Heart left ventricle (tissue), 16 donors: ENCODE data around the gene CTBP1. TPM values are rescaled to one million over a fixed set of nuclear protein-coding genes. Genes with fewer than 3 reads are reported as not detected.

ENCODE experiments used
- ATAC-seq, 4 donors: fragments of 200-7000 bp; cut with Tn5 transposase; one replicate each; pipeline ENCODE4 v1.9.1; 2020 to 2022; ENCODE audit warnings: moderate library complexity in 4 of 4, mild to moderate bottlenecking in 3 of 4, moderate number of reproducible peaks in 1 of 4
- DNase-seq, 5 donors: peaks; one replicate each; pipeline ENCODE4 v3.0.0-alpha.2; 2020
- H3K27ac ChIP-seq, 12 donors: fragments of 200-600 bp; sonication (generic) in 4 of 12; one replicate each; pipeline versions ENCODE4 v1.5.0 to v1.8.0; 2016 to 2022; ENCODE audit warnings: mild to moderate bottlenecking in 2 of 12
- H3K27me3 ChIP-seq, 9 donors: fragments of 200-600 bp; sonication (generic) in 2 of 9; one replicate each; pipeline versions ENCODE4 v1.5.1 to v1.8.0; 2016 to 2022; ENCODE audit warnings: mild to moderate bottlenecking in 3 of 9
- H3K36me3 ChIP-seq, 9 donors: fragments of 200-600 bp; sonication (generic) in 2 of 9; one replicate each; pipeline versions ENCODE4 v1.5.0 to v1.8.0; 2018 to 2022; ENCODE audit warnings: mild to moderate bottlenecking in 2 of 9
- H3K4me1 ChIP-seq, 12 donors: fragments of 200-600 bp; sonication (generic) in 4 of 12; one replicate each; pipeline versions ENCODE4 v1.5.0 to v1.8.0; 2016 to 2022; ENCODE audit warnings: mild to moderate bottlenecking in 3 of 12
- H3K4me3 ChIP-seq, 12 donors: fragments of 200-600 bp; sonication (generic) in 4 of 12; one replicate each; pipeline versions ENCODE4 v1.5.0 to v1.8.0; 2017 to 2022; ENCODE audit warnings: mild to moderate bottlenecking in 9 of 12, moderate library complexity in 4 of 12
- H3K9me3 ChIP-seq, 12 donors: fragments of 200-600 bp; sonication (generic) in 4 of 12; one replicate each; pipeline versions ENCODE4 v1.5.0 to v1.8.0; 2016 to 2022; ENCODE audit warnings: mild to moderate bottlenecking in 1 of 12
- POLR2A ChIP-seq, 2 donors: fragments of 450-650 bp; IDR thresholded peaks; one replicate each; pipeline ENCODE4 v1.6.1; 2017; ENCODE audit warnings: antibody characterized with exemption in 2 of 2, mild to moderate bottlenecking in 2 of 2, moderate library complexity in 2 of 2
- WGBS, 4 donors: extraction: QIAGEN DNeasy Blood & Tissue Kit in 2 of 4; methylation state at CpG; one replicate each; pipeline versions ENCODE4 v1.1.5 to v1.1.7; 2013 to 2018; 5-methylcytosine and 5-hydroxymethylcytosine counted together
- intact Hi-C, 10 donors: fragments of 100-400 bp; cut with DNase I; formaldehyde crosslinking; loops; one replicate each; pipeline versions ENCODE4 v1.11.1 to v1.14.2; 2022
- polyA plus RNA-seq, 2 donors: library from polyadenylated mRNA; stranded (reverse); fragments of 200-250 nt; gene quantifications; one replicate each; pipeline ENCODE4 v1.2.3, GENCODE V29; 2013
- total RNA-seq, 9 donors: library from RNA; depleted of rRNA in 2 of 9; stranded (reverse); fragments of >200 nt in 2 of 9; fragmentation: NEBNext Ultra II Directional in 3 of 9; extraction: Animal tissue kit (Norgen Biotek cat#: 25700) in 3 of 9; gene quantifications; one replicate each; pipeline versions ENCODE4 v1.1.0 to v1.2.4, GENCODE V29; 2016 to 2023
- TF ChIP-seq, protein P1 (sequence below), 12 donors: fragments of 200-600 bp; sonication (generic) in 4 of 12; IDR thresholded peaks; one replicate each; pipeline versions ENCODE4 v1.5.0 to v1.8.0; 2018 to 2022; ENCODE audit warnings: antibody characterized with exemption in 12 of 12, mild to moderate bottlenecking in 5 of 12
- donor health status: ischemic (EF 13 %, LVEDD 7.1; RV severe dilation, severe dysfunction).
- donor health status: healthy with polysubstance abuse.
- donor health status: DM: no; HTN: yes; CAD: no.
- donor health status: DM: no; HTN: no; CAD: no.
- donor health status: ischemic (EF 25% LVEDD 6.9; RV normal size, moderate dysfunction).
- donor health status: ischemic (EF 25% LVEDD 5.7; RV mildly dilated, moderate dysfunction).
- donor health status: healthy.
- donor health status: DM: yes; HTN: yes; CAD: no.
- donor health status: ischemic (EF 35%, LVEDD 5.7; RV mildly dilated, moderate dysfunction).
- donor health status: nonischemic (EF 11% LVEDD 7.7; RV severe dilation, severe dysfunction).
- donor health status: DM: yes; HTN: yes; CAD: no.
- donor health status: PGD.
- donor health status: ischemic (EF 29% LVEDD 5.4; RV normal size, mild dysfunction).
- donor health status: nonischemic (EF 23%, LVEDD 6.1; RV moderate dilation, normal function).

CTBP1 gene
- total and polyA plus RNA-seq, 11 donors = 92.0 to 165 (median 128) TPM

DNA sequence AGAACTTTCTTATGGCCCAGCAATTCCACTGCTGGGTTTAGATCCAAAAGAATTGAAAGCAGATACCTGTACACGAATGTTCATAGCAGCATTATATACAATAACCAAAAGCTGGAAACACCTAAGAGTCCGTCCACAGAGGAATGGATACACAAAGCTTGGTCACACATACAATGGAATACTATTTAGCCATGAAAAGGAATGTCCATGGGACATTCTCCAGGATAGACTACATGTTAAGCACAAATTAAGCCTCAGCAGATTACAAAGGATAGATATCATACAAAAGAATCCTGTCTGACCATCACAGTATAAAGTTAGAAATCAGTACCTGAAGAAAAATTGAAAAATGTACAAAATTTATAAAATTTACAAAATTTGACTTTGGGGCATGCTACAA is 28.1 kb upstream of the CTBP1 start:
- Histone ChIP-seq H3K27me3 (no peaks in the 10 kb centered on the region), H3K27ac (no peak overlapping the region), H3K9me3 (no peaks in the 10 kb centered on the region), H3K36me3 (no peaks in the 10 kb centered on the region), H3K4me3 (no peak overlapping the region), H3K4me1 (no peaks in the 10 kb centered on the region)
- TF ChIP-seq, protein P1, sequence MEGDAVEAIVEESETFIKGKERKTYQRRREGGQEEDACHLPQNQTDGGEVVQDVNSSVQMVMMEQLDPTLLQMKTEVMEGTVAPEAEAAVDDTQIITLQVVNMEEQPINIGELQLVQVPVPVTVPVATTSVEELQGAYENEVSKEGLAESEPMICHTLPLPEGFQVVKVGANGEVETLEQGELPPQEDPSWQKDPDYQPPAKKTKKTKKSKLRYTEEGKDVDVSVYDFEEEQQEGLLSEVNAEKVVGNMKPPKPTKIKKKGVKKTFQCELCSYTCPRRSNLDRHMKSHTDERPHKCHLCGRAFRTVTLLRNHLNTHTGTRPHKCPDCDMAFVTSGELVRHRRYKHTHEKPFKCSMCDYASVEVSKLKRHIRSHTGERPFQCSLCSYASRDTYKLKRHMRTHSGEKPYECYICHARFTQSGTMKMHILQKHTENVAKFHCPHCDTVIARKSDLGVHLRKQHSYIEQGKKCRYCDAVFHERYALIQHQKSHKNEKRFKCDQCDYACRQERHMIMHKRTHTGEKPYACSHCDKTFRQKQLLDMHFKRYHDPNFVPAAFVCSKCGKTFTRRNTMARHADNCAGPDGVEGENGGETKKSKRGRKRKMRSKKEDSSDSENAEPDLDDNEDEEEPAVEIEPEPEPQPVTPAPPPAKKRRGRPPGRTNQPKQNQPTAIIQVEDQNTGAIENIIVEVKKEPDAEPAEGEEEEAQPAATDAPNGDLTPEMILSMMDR (IDR thresholded peaks at IDR 0.05) = no peak
- TF ChIP-seq POLR2A (IDR thresholded peaks at IDR 0.05) = no peak
- ATAC-seq (no peak), DNase-seq (no peak)
- WGBS, 4 donors = 67 to 79% (median 71%) methylated on average over 2 of the region's 2 CpGs
- intact Hi-C loops = no loop called here

DNA sequence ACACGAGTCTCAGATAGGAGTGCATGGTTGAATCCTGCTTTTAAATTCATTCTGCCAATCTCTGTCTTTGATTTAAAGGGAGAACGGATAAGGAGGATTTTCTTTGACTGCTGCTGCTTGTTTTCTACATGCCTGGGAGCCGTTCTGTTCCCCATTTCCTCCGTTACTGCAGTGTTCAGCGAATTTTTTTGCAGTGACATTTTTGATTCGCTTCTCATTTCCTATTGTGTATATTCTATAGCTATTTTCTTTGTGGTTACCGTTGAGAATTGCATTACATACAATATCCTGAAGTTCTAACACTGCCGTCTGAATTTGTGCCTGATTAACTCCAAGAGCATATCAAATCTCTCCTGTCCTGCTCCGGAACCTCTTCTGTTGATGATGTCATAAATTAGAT is 25.9 kb upstream of the CTBP1 start:
- Histone ChIP-seq H3K9me3 (peaks cover 0 to 9% (median 0%) of the 10 kb centered on the region in 12 donors), H3K27me3 (no peaks in the 10 kb centered on the region), H3K27ac (no peak overlapping the region), H3K36me3 (no peaks in the 10 kb centered on the region), H3K4me1 (no peaks in the 10 kb centered on the region), H3K4me3 (no peak overlapping the region)
- TF ChIP-seq POLR2A (IDR thresholded peaks at IDR 0.05) = no peak
- TF ChIP-seq, protein P1 (IDR thresholded peaks at IDR 0.05) = no peak
- ATAC-seq (no peak), DNase-seq (no peak)
- WGBS, 4 donors = 78 to 88% (median 84%) methylated on average over 9 of the region's 9 CpGs
- intact Hi-C loops = no loop called here

DNA sequence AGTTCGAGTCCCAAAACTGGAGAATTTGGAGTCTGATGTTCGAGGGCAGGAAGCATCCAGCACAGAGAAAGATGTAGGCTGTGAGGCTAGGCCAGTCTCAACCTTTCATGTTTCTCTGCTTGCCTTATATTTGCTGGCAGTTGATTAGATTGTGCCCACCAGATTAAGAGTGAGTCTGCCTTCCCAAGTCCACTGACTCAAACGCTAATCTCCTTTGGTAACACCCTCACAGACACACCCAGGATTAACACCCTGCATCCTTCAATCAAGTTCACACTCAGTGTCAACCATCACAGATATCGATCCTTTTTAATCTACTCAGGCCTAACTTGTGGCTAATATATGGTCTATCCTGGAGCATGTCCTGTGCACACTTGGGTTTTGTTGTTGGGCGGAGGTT is 22.8 kb upstream of the CTBP1 start:
- WGBS, 4 donors = 91 to 98% (median 96%) methylated on average over 5 of the region's 5 CpGs
- Histone ChIP-seq H3K27ac (no peak overlapping the region), H3K27me3 (no peaks in the 10 kb centered on the region), H3K9me3 (peaks cover 0 to 27% (median 8%) of the 10 kb centered on the region in 12 donors), H3K4me3 (no peak overlapping the region), H3K4me1 (no peaks in the 10 kb centered on the region), H3K36me3 (no peaks in the 10 kb centered on the region)
- DNase-seq (no peak), ATAC-seq (no peak)
- intact Hi-C loops = no loop called here
- TF ChIP-seq POLR2A (IDR thresholded peaks at IDR 0.05) = no peak
- TF ChIP-seq, protein P1 (IDR thresholded peaks at IDR 0.05) = no peak

DNA sequence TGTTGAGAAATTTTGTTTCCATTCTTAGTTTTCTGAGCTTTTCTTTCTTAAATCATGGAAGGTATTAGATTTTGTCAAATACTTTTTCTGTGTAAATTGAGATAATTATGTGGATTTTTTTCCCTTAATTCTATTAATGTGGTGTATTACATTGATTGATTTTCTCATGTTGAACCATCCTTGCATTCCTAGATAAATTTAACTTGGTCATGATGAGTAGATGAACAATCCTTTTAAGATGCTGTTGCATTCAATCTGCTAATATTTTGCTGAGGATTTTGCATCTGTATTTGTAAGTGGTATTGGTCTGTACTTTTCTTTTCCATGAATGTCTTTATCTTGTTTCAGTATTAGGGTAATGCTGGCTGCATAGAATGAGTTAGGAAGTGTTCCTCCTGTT is 20.3 kb upstream of the CTBP1 start:
- no peaks in the 10 kb centered on the region for H3K4me1 ChIP-seq
- H3K4me3 ChIP-seq = no peak overlapping the region
- H3K36me3 ChIP-seq = no peaks in the 10 kb centered on the region
- peaks cover 0 to 27% (median 8%) of the 10 kb centered on the region in 12 donors for H3K9me3 ChIP-seq
- ATAC-seq = no peak
- H3K27ac ChIP-seq = no peak overlapping the region
- no peak for DNase-seq
- intact Hi-C loops = loop anchor here in 5 of 10 donors (2.0 to 5.0 kb wide), 3 partner anchors 102 to 138 kb away; no protein-coding TSS in a partner anchor
- no peaks in the 10 kb centered on the region for H3K27me3 ChIP-seq
- TF ChIP-seq, protein P1 (IDR thresholded peaks at IDR 0.05) = no peak
- TF ChIP-seq POLR2A (IDR thresholded peaks at IDR 0.05) = no peak
